Adrenal gland (tissue), 12 donors: Measurements from ENCODE around the gene PROX1. TPM values are rescaled to one million over a fixed set of nuclear protein-coding genes. Genes with fewer than 3 reads are reported as not detected.

Source experiments
- DNase-seq, 7 donors: peaks; one replicate each; pipeline ENCODE4 v3.0.0-alpha.2; 2019 to 2020
- H3K27ac ChIP-seq, 5 donors: fragments of 200-600 bp; sonication (generic) in 4 of 5; 1 replicate in 3 of 5; 2 replicates in 2 of 5; pipeline versions ENCODE4 v1.5.1 to v1.8.0; 2016 to 2020; ENCODE audit warnings: mild to moderate bottlenecking in 1 of 5
- H3K27me3 ChIP-seq: fragments of 200-600 bp; 2 replicates; pipeline ENCODE4 v1.8.0; 2021
- H3K36me3 ChIP-seq, 2 donors: fragments of 200-600 bp; replicated peaks in 1 of 2; 1 replicate in 1 of 2; 2 replicates in 1 of 2; pipeline versions ENCODE4 v1.5.1 to v1.8.0; 2018 to 2022
- H3K4me1 ChIP-seq, 2 donors: fragments of 200-600 bp; replicated peaks in 1 of 2; 1 replicate in 1 of 2; 2 replicates in 1 of 2; pipeline versions ENCODE4 v1.5.1 to v1.8.0; 2018 to 2021
- H3K4me3 ChIP-seq, 4 donors: fragments of 200-600 bp; sonication (generic) in 3 of 4; one replicate each; pipeline ENCODE4 v1.5.1; 2016 to 2018
- H3K9me3 ChIP-seq, 3 donors: fragments of 200-600 bp; sonication (generic) in 1 of 3; replicated peaks in 1 of 3; 1 replicate in 2 of 3; 2 replicates in 1 of 3; pipeline versions ENCODE4 v1.5.1 to v1.8.0; 2016 to 2021
- POLR2A ChIP-seq, 2 donors: fragments of 450-650 bp; IDR thresholded peaks; one replicate each; pipeline ENCODE4 v1.6.1; 2017; ENCODE audit warnings: antibody characterized with exemption in 2 of 2, mild to moderate bottlenecking in 2 of 2, moderate library complexity in 1 of 2
- WGBS, 4 donors: extraction: QIAGEN DNeasy Blood & Tissue Kit in 2 of 4; methylation state at CpG; one replicate each; pipeline versions ENCODE4 v1.1.5 to v1.1.7; 2013 to 2017; 5-methylcytosine and 5-hydroxymethylcytosine counted together
- intact Hi-C, 2 donors: fragments of 100-400 bp; cut with DNase I; formaldehyde crosslinking; loops; one replicate each; pipeline versions ENCODE4 v1.14.1 to v1.15.0; 2022 to 2023
- polyA plus RNA-seq, 3 donors: library from polyadenylated mRNA; stranded (reverse); fragments of 200-250 nt in 2 of 3; fragments of 350-450 nt in 1 of 3; fragmentation: Illumina TruSeq in 1 of 3; extraction: RNeasy Lipid Tissue Mini Kit (QIAGEN cat#74804) in 1 of 3; gene quantifications; one replicate each; pipeline ENCODE4 v1.2.3, GENCODE V29; 2013 to 2014
- total RNA-seq, 9 donors: library from RNA; depleted of rRNA in 4 of 9; stranded (reverse); fragments of >200 nt in 4 of 9; fragments of 120-200 nt in 1 of 9; fragmentation: NEBNext Ultra II Directional in 1 of 9; extraction: Animal tissue kit (Norgen Biotek cat#: 25700) in 1 of 9; gene quantifications; one replicate each; pipeline versions ENCODE4 v1.1.0 to v1.2.4, GENCODE V29; 2013 to 2023
- TF ChIP-seq, protein P1 (sequence below), 6 experiments: fragments of 450-650 bp in 4 of 6; fragments of 200-600 bp in 2 of 6; sonication (generic) in 1 of 6; IDR thresholded peaks; 1 replicate in 5 of 6; 2 replicates in 1 of 6; pipeline versions ENCODE4 v1.5.1 to v1.8.0; 2016 to 2021; ENCODE audit warnings: antibody characterized with exemption in 6 of 6, mild to moderate bottlenecking in 2 of 6, moderate library complexity in 1 of 6
- donor health status: healthy with polysubstance abuse.
- donor health status: Bipolar disorder and iron deficiency.
- donor health status: DM: yes; HTN: yes; CAD: no.
- donor health status: DM: no; HTN: no; CAD: no.
- donor health status: DM: no; HTN: no; CAD: no.
- donor health status: DM: yes; HTN: yes; CAD: no.

PROX1 gene
- total and polyA plus RNA-seq, 12 donors, result 2.6 to 91.7 (median 18.8) TPM

DNA sequence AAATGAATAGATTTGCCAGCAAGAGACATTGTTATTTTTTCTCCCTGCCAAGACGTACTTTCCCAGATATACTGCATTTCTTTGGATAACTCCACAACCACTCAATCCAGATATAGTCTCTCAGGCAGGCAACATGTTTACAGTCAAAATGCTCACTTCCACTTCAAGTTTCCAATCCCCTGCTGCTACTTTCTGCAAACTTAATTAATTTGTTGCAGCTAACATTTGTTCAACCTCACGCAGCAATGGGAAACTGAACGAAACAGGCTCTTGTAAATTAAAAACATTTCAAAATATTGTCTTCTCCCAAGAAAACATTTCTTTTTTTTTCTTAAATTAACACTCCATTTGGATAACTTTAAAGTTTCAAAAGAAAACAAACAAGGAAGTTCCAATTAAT, 45.7 kb upstream of the PROX1 start:
- H3K36me3 ChIP-seq, result no peaks in the 10 kb centered on the region
- 77 to 85% (median 80%) methylated on average over 3 of the region's 3 CpGs for WGBS, 4 donors
- no peaks in the 10 kb centered on the region for H3K27me3 ChIP-seq
- TF ChIP-seq, protein P1, sequence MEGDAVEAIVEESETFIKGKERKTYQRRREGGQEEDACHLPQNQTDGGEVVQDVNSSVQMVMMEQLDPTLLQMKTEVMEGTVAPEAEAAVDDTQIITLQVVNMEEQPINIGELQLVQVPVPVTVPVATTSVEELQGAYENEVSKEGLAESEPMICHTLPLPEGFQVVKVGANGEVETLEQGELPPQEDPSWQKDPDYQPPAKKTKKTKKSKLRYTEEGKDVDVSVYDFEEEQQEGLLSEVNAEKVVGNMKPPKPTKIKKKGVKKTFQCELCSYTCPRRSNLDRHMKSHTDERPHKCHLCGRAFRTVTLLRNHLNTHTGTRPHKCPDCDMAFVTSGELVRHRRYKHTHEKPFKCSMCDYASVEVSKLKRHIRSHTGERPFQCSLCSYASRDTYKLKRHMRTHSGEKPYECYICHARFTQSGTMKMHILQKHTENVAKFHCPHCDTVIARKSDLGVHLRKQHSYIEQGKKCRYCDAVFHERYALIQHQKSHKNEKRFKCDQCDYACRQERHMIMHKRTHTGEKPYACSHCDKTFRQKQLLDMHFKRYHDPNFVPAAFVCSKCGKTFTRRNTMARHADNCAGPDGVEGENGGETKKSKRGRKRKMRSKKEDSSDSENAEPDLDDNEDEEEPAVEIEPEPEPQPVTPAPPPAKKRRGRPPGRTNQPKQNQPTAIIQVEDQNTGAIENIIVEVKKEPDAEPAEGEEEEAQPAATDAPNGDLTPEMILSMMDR (IDR thresholded peaks at IDR 0.05), result no peak
- no peak for TF ChIP-seq POLR2A (IDR thresholded peaks at IDR 0.05)
- H3K9me3 ChIP-seq, result no peaks in the 10 kb centered on the region
- no peaks in the 10 kb centered on the region for H3K4me1 ChIP-seq
- no peak for DNase-seq
- H3K4me3 ChIP-seq, result no peak overlapping the region
- H3K27ac ChIP-seq, result no peak overlapping the region
- intact Hi-C loops, result no loop called here

DNA sequence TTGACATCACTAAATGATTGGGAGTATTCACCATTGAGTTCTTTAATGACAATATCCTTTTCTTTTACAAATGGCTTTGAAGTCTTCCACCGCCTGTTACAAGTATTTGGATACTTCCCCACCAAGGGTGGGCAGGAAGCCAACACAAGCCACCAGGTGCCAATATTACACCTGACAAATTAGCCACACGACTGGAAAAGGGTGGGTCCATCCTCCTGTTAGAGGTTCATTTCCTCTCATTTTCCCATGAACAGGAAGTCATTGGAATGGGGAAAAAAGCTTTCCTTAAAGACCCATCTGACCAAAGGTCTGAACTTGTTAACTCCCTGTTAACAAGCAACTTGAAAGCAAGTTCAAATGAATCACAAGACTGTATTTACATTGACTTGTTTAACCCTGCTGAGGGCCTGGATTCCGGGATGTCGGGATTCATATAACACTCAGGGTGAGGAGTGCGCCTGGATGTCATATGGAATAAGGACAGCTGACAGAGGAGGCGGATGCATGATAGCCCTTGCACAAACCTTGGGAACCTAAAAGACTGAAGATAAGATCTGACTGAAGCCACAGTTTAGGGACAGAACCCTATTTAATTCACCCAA, 40.5 kb upstream of the PROX1 start:
- WGBS, 4 donors, result 63 to 73% (median 68%) methylated on average over 6 of the region's 6 CpGs
- intact Hi-C loops, result no loop called here

DNA sequence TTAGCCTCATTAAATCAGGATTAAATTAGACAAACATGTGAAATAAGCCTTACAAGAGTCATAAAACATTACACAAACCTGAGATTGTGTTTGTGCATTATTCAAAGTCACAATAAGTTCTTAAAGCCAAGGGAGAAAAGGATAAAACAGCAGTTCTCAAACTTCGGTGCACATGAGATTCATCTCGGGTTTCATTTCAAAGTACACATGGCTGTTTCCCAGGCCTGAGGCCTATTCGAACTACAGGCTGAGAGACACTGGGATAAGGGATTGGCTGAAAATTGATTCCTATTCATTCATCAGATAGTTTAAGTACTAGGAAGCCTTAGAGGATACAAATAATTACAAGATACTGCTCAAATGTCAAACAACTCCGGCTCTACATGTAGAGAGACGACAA, 35.9 kb upstream of the PROX1 start:
- DNase-seq, result no peak
- no peak overlapping the region for H3K27ac ChIP-seq
- no peaks in the 10 kb centered on the region for H3K4me1 ChIP-seq
- H3K27me3 ChIP-seq, result no peaks in the 10 kb centered on the region
- no peaks in the 10 kb centered on the region for H3K9me3 ChIP-seq
- H3K4me3 ChIP-seq, result no peak overlapping the region
- 88 to 91% (median 89%) methylated on average over 5 of the region's 5 CpGs for WGBS, 4 donors
- intact Hi-C loops, result no loop called here
- H3K36me3 ChIP-seq, result no peaks in the 10 kb centered on the region
- TF ChIP-seq POLR2A (IDR thresholded peaks at IDR 0.05), result no peak
- TF ChIP-seq, protein P1 (IDR thresholded peaks at IDR 0.05), result no peak

More for the DNA sequence above, 40.5 kb upstream of the PROX1 start:
- Histone ChIP-seq H3K4me3 (no peak overlapping the region), H3K36me3 (no peaks in the 10 kb centered on the region), H3K27ac (no peak overlapping the region), H3K9me3 (no peaks in the 10 kb centered on the region), H3K27me3 (no peaks in the 10 kb centered on the region), H3K4me1 (no peaks in the 10 kb centered on the region)
- no peak for DNase-seq
- TF ChIP-seq POLR2A (IDR thresholded peaks at IDR 0.05), result no peak
- TF ChIP-seq, protein P1 (IDR thresholded peaks at IDR 0.05), result no peak

DNA sequence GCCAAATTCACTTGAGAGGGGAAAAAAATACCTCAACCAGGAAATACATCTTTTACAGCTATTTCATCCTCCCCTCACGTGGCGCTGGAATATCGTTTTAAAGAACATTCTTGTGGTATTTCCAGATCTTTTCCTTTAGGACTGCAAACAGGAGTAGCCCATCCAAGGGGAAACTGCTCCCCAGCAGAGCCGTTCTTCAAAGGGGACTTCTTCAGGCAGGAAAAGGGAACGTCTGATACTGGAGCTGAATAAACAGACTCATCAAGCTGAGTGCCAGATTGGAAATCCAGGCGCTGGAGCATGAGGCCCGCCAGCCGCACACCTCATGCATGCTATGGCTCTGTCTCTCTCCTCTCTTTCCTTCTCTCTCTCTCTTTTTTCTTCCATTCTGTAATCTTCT, 34.0 kb upstream of the PROX1 start:
- no peaks in the 10 kb centered on the region for H3K27me3 ChIP-seq
- WGBS, 4 donors, result 73 to 83% (median 81%) methylated on average over 8 of the region's 8 CpGs
- intact Hi-C loops, result no loop called here
- no peaks in the 10 kb centered on the region for H3K36me3 ChIP-seq
- H3K4me3 ChIP-seq, result no peak overlapping the region
- TF ChIP-seq, protein P1 (IDR thresholded peaks at IDR 0.05), result no peak
- TF ChIP-seq POLR2A (IDR thresholded peaks at IDR 0.05), result no peak
- H3K9me3 ChIP-seq, result no peaks in the 10 kb centered on the region
- no peak for DNase-seq
- H3K27ac ChIP-seq, result no peak overlapping the region
- no peaks in the 10 kb centered on the region for H3K4me1 ChIP-seq
